Pons (tissue), 1 donor: Measurements from ENCODE around the gene LRRC28.

Experiments
- DNase-seq: peaks from one replicate; pipeline ENCODE4 v3.0.0-alpha.2; 2016; ENCODE audit warnings: low spot score

LRRC28 gene

GRCh38 chr15:99305761-99306505 lies 54.7 kb downstream of the LRRC28 start:
- peak; percentile 2 for DNase-seq

GRCh38 chr15:99306694-99307338 lies 55.5 kb downstream of the LRRC28 start:
- DNase-seq: peak; percentile 41

- no peak for DNase-seq
Observed at GRCh38 chr15:99307735-99308134, 56.5 kb downstream of the LRRC28 start.

- no peak for DNase-seq
Observed at GRCh38 chr15:99310745-99311144, 59.5 kb downstream of the LRRC28 start.

- DNase-seq: no peak
Observed at GRCh38 chr15:99312228-99312627, 60.9 kb downstream of the LRRC28 start.

GRCh38 chr15:99312794-99313193 lies 61.5 kb downstream of the LRRC28 start:
- DNase-seq: no peak

GRCh38 chr15:99315636-99316035 lies 64.4 kb downstream of the LRRC28 start:
- DNase-seq: no peak

GRCh38 chr15:99320374-99321215 lies 69.3 kb downstream of the LRRC28 start:
- no peak for DNase-seq

GRCh38 chr15:99321468-99321867 lies 70.2 kb downstream of the LRRC28 start:
- DNase-seq: no peak

- DNase-seq: no peak
Observed at GRCh38 chr15:99322643-99323405, 71.5 kb downstream of the LRRC28 start.

GRCh38 chr15:99324082-99324620 lies 72.9 kb downstream of the LRRC28 start:
- DNase-seq: no peak

- DNase-seq: no peak
Observed at GRCh38 chr15:99324700-99325099, 73.4 kb downstream of the LRRC28 start.

- DNase-seq: no peak
Observed at GRCh38 chr15:99326235-99326634, 75.0 kb downstream of the LRRC28 start.

GRCh38 chr15:99328106-99329072 lies 77.1 kb downstream of the LRRC28 start:
- no peak for DNase-seq

GRCh38 chr15:99331381-99331780 lies 80.1 kb downstream of the LRRC28 start:
- no peak for DNase-seq

- no peak for DNase-seq
Observed at GRCh38 chr15:99333413-99333812, 82.1 kb downstream of the LRRC28 start.

GRCh38 chr15:99333981-99334380 lies 82.7 kb downstream of the LRRC28 start:
- DNase-seq: no peak

- no peak for DNase-seq
Observed at GRCh38 chr15:99335508-99335907, 84.2 kb downstream of the LRRC28 start.

- DNase-seq: no peak
Observed at GRCh38 chr15:99336794-99337193, 85.5 kb downstream of the LRRC28 start.

GRCh38 chr15:99340347-99340746 lies 89.1 kb downstream of the LRRC28 start:
- no peak for DNase-seq

GRCh38 chr15:99341786-99342185 lies 90.5 kb downstream of the LRRC28 start:
- DNase-seq: peak; percentile 6
